Common myeloid progenitor, CD34-positive (primary cell): ENCODE measurements around the gene ZNF397.

Source experiments
- CTCF ChIA-PET: fragments of 350-600 bp; sonication (Branson Sonifier 250); formaldehyde crosslinking; loops from one replicate; lab custom pipeline; 2021; ENCODE audit warnings: antibody characterized with exemption; lab: Charles Lee
- POLR2A ChIA-PET: fragments of 350-600 bp; sonication (Branson Sonifier 250); formaldehyde crosslinking; loops from one replicate; lab custom pipeline; 2021; ENCODE audit warnings: antibody characterized with exemption; lab: Charles Lee
- DNase-seq, 3 donors: peaks; one replicate each; pipeline versions ENCODE4 v3.0.0 to v3.0.0-alpha.2; 2013
- H3K27ac ChIP-seq, 2 experiments: 1 replicate in 1 of 2; 2 replicates in 1 of 2; pipeline ENCODE4 v1.7.0; 2013; ENCODE audit warnings: inconsistent platforms in 2 of 2, low read length in 2 of 2, mild to moderate bottlenecking in 2 of 2, low read depth in 1 of 2, moderate library complexity in 1 of 2; ENCODE audit not compliant: severe bottlenecking in 2 of 2, insufficient read depth in 1 of 2, poor library complexity in 1 of 2
- H3K27me3 ChIP-seq, 5 experiments: replicated peaks in 2 of 5; 1 replicate in 3 of 5; 2 replicates in 2 of 5; pipeline versions ENCODE4 v1.6.1 to v1.7.0; 2013; ENCODE audit warnings: low read length in 4 of 5, mild to moderate bottlenecking in 2 of 5, moderate library complexity in 2 of 5, inconsistent platforms in 1 of 5; ENCODE audit not compliant: insufficient read depth in 5 of 5, control insufficient read depth in 4 of 5
- H3K36me3 ChIP-seq, 4 experiments: 1 replicate in 2 of 4; 2 replicates in 2 of 4; pipeline versions ENCODE4 v1.6.1 to v1.7.0; 2013; ENCODE audit warnings: low read length in 3 of 4, control low read depth in 1 of 4, mild to moderate bottlenecking in 1 of 4; ENCODE audit not compliant: control insufficient read depth in 4 of 4, insufficient read depth in 4 of 4
- H3K4me1 ChIP-seq, 4 experiments: 1 replicate in 3 of 4; 2 replicates in 1 of 4; pipeline versions ENCODE4 v1.6.1 to v1.7.1; 2013; ENCODE audit warnings: low read length in 3 of 4, mild to moderate bottlenecking in 3 of 4, control low read depth in 1 of 4, inconsistent platforms in 1 of 4, moderate library complexity in 1 of 4; ENCODE audit not compliant: control insufficient read depth in 4 of 4, insufficient read depth in 4 of 4; ENCODE audit errors: control extremely low read depth in 1 of 4
- H3K4me3 ChIP-seq, 7 experiments: 1 replicate in 4 of 7; 2 replicates in 3 of 7; pipeline versions ENCODE4 v1.5.1 to v1.7.0; 2013; ENCODE audit warnings: mild to moderate bottlenecking in 7 of 7, low read length in 6 of 7, moderate library complexity in 6 of 7, inconsistent platforms in 2 of 7, low read depth in 2 of 7, control low read depth in 1 of 7; ENCODE audit not compliant: insufficient read depth in 4 of 7, control insufficient read depth in 1 of 7; ENCODE audit errors: extremely low read depth in 1 of 7
- H3K9me3 ChIP-seq, 5 experiments: 1 replicate in 4 of 5; 2 replicates in 1 of 5; pipeline versions ENCODE4 v1.6.1 to v1.7.1; 2013; ENCODE audit warnings: low read length in 4 of 5, mild to moderate bottlenecking in 2 of 5, inconsistent platforms in 1 of 5, low read depth in 1 of 5, moderate library complexity in 1 of 5; ENCODE audit not compliant: control insufficient read depth in 4 of 5, insufficient read depth in 2 of 5; ENCODE audit errors: control extremely low read depth in 1 of 5
- WGBS: methylation state at CpG from one replicate; pipeline ENCODE4 v1.1.5; 2013; ENCODE audit not compliant: insufficient coverage; 5-methylcytosine and 5-hydroxymethylcytosine counted together

The ZNF397 gene

DNA sequence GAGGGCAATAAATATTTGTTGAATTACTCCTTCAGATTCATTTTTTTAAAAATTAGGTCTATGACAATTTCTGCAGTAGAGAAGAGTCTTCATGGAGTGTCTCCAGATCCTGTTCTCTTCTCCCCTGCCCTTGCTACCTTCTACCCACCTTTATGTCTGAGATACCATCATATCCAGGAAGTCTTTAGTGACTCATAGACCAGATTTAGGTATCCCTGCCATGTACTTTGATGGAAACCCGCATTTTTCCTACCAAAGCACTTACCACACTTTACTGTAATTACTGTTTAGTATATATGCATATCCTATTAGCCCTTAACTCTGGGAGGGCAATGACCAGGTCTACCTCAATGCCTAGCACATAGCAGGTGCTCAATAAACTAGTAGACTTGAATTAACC is 11.6 kb downstream of the ZNF397 start:
- CTCF ChIA-PET: interaction anchor here (1.8 kb wide), 1 partner anchor 10 kb away, joined by 4 read pairs; no protein-coding TSS in a partner anchor
- Histone ChIP-seq H3K36me3 (peaks cover 27 to 76% (median 34%) of the 10 kb centered on the region in 4 experiments), H3K4me3 (no peak overlapping the region), H3K27me3 (no peaks in the 10 kb centered on the region), H3K9me3 (peaks cover 8 to 43% (median 12%) of the 10 kb centered on the region in 5 experiments), H3K4me1 (no peaks in the 10 kb centered on the region), H3K27ac (no peak overlapping the region)
- no CpG with 5 or more reads among the region's 1 CpG for WGBS
- no peak for DNase-seq
- POLR2A ChIA-PET: no interaction called here

- Histone ChIP-seq H3K9me3 (peaks cover 8 to 37% (median 12%) of the 10 kb centered on the region in 5 experiments), H3K27ac (no peak overlapping the region), H3K36me3 (peaks cover 26 to 66% (median 30%) of the 10 kb centered on the region in 4 experiments), H3K4me3 (no peak overlapping the region), H3K27me3 (no peaks in the 10 kb centered on the region), H3K4me1 (no peaks in the 10 kb centered on the region)
- 100% methylated on average over 3 of the region's 4 CpGs for WGBS
- POLR2A ChIA-PET: no interaction called here
- CTCF ChIA-PET: interaction anchor here (0.6 to 1.8 kb wide), 5 partner anchors 11 to 228 kb away, joined by 3 to 4 read pairs (median 3); no protein-coding TSS in a partner anchor
- no peak for DNase-seq
These were observed 12.9 kb downstream of the ZNF397 start for GRCh38 chr18:35253655-35254287.

DNA sequence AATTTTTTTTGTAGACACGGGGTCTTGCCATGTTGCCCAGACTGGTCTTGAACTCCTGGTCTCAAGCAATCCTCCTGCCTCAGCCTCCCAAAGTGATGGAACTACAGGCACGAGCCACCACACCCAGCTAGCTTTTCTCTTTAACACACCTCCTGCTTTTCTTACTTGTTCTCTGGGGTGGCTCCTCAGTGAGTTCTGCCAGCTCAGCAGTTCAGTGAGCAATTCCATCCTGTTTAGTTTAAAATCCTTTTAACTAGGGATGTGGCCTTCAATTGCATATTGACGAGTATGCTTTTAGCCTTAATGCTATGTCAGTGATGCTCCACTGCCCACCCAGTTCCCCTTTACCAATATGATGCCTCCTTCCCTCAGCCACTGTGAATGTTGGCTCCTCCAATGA is 16.1 kb downstream of the ZNF397 start:
- no peak overlapping the region for H3K27ac ChIP-seq
- no peaks in the 10 kb centered on the region for H3K4me1 ChIP-seq
- no peak overlapping the region for H3K4me3 ChIP-seq
- CTCF ChIA-PET: interaction anchor here (1.1 kb wide), 1 partner anchor 25 kb away, joined by 6 read pairs; no protein-coding TSS in a partner anchor
- no peaks in the 10 kb centered on the region for H3K27me3 ChIP-seq
- peaks cover 8 to 29% (median 12%) of the 10 kb centered on the region in 5 experiments for H3K9me3 ChIP-seq
- no peak for DNase-seq
- 100% methylated on average over 1 of the region's 3 CpGs for WGBS
- POLR2A ChIA-PET: no interaction called here
- peaks cover 18 to 56% (median 22%) of the 10 kb centered on the region in 4 experiments for H3K36me3 ChIP-seq

GRCh38 chr18:35264409-35264808 is 23.6 kb downstream of the ZNF397 start:
- H3K27me3 ChIP-seq: no peaks in the 10 kb centered on the region
- peaks cover 6 to 30% (median 14%) of the 10 kb centered on the region in 4 experiments for H3K36me3 ChIP-seq
- WGBS: no CpG with 5 or more reads among the region's 2 CpGs
- H3K4me3 ChIP-seq: no peak overlapping the region
- no peak for DNase-seq
- peaks cover 0 to 25% (median 3%) of the 10 kb centered on the region in 5 experiments for H3K9me3 ChIP-seq
- ChIA-PET CTCF (interaction anchor here (1.3 to 1.6 kb wide), 2 partner anchors 19 to 28 kb away, joined by 4 read pairs; no protein-coding TSS in a partner anchor), POLR2A (no interaction called here)
- peaks cover 0 to 11% (median 8%) of the 10 kb centered on the region in 4 experiments for H3K4me1 ChIP-seq
- no peak overlapping the region for H3K27ac ChIP-seq

DNA sequence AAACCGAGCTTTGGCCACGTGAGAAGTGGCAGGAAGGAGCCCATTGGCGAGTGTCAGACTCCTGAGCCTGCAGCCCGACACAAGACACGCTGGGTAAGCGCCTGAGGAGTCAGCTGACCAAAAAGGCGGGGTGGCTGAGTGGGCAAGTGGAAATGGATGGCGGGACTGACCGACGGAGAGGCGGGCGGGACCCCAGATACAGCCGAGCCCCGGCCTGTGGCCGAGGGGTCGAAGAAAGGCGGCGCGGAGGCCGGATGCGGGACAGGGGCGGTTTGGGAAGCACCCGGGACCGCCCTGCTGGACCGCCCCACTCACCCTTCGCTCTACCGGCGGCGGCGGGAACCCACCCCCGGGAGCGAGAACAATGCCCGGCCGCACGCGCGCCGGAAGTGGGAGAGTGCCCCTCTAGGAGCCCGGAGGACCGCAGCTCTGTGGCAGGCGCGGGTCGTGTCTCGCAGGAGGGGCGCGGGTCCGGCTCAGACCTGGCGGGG is 26.4 kb downstream of the ZNF397 start:
- H3K4me1 ChIP-seq: peaks cover 0 to 11% (median 8%) of the 10 kb centered on the region in 4 experiments
- H3K27ac ChIP-seq: peak overlapping the region; percentile 54 to 82
- POLR2A ChIA-PET: interaction anchor here (1.2 to 2.6 kb wide), 3 partner anchors 23 to 77 kb away, joined by 4 to 16 read pairs (median 14); partner anchors contain the start of genes ZNF24, ZNF397 and ZSCAN30
- no peaks in the 10 kb centered on the region for H3K27me3 ChIP-seq
- H3K9me3 ChIP-seq: peaks cover 1 to 30% (median 6%) of the 10 kb centered on the region in 5 experiments
- peak overlapping the region; percentile 23 to 78 (median 67) for H3K4me3 ChIP-seq
- CTCF ChIA-PET: interaction anchor here (0.6 to 1.1 kb wide), 4 partner anchors 12 to 23 kb away, joined by 3 to 4 read pairs (median 3); no protein-coding TSS in a partner anchor
- peaks cover 5 to 29% (median 9%) of the 10 kb centered on the region in 4 experiments for H3K36me3 ChIP-seq
- under 1% methylated on average over 36 of the region's 48 CpGs for WGBS
- DNase-seq: peak; percentile 88 to 95 (median 90)

GRCh38 chr18:35267809-35268208 is 27.0 kb downstream of the ZNF397 start:
- Histone ChIP-seq H3K4me3 (peak overlapping the region in 6 of 7 experiments; percentile 1 to 78 (median 54)), H3K36me3 (peaks cover 2 to 23% (median 7%) of the 10 kb centered on the region in 4 experiments), H3K27me3 (no peaks in the 10 kb centered on the region), H3K4me1 (peaks cover 0 to 11% (median 8%) of the 10 kb centered on the region in 4 experiments), H3K27ac (no peak overlapping the region), H3K9me3 (peaks cover 1 to 32% (median 6%) of the 10 kb centered on the region in 5 experiments)
- no peak for DNase-seq
- CTCF ChIA-PET: interaction anchor here (0.9 to 1.1 kb wide), 4 partner anchors 11 to 88 kb away, joined by 3 to 5 read pairs (median 4); partner anchors contain the start of gene ZSCAN30
- 48% methylated on average over 28 of the region's 30 CpGs for WGBS
- POLR2A ChIA-PET: interaction anchor here (1.2 to 2.6 kb wide), 3 partner anchors 22 to 77 kb away, joined by 4 to 16 read pairs (median 14); partner anchors contain the start of genes ZNF24, ZNF397 and ZSCAN30
